Measurements from ENCODE around the gene RPH3AL.

RPH3AL gene

GRCh38 chr17:376936-377863, 24.6 kb upstream of the RPH3AL start:
- no peak overlapping the region for H2BK120ac ChIP-seq (ENCODE audit: insufficient read depth, low read length, poor library complexity)
- H2AFZ ChIP-seq (ENCODE audit: insufficient read depth, low read length, poor library complexity), result no peak overlapping the region
- H2AK5ac ChIP-seq (ENCODE audit: low read length), result no peak overlapping the region
- H3K4me2 ChIP-seq (ENCODE audit: low read length), result no peak overlapping the region
- no CpG with 5 or more reads among the region's 14 CpGs for WGBS (ENCODE audit: extremely low coverage, insufficient coverage, insufficient read length)
- H3K79me1 ChIP-seq (ENCODE audit: low read length), result no peaks in the 10 kb centered on the region
- no peak overlapping the region for H3K23ac ChIP-seq (ENCODE audit: low read length)
- no peaks in the 10 kb centered on the region for H3K4me1 ChIP-seq (ENCODE audit: control insufficient read depth in 1 of 2, insufficient read depth in 2 of 2, low read length in 2 of 2)
- no peak overlapping the region for H3K27ac ChIP-seq (ENCODE audit: low read depth, low read length)
- no peak overlapping the region for H3K14ac ChIP-seq (ENCODE audit: low read length)
- H2BK12ac ChIP-seq (ENCODE audit: low read length), result no peak overlapping the region
- no peak overlapping the region for H2BK5ac ChIP-seq (ENCODE audit: low read depth, low read length, poor library complexity)
- no peaks in the 10 kb centered on the region for H3K27me3 ChIP-seq (ENCODE audit: insufficient read depth, low read length)
- no peaks in the 10 kb centered on the region for H3K79me2 ChIP-seq (ENCODE audit: control insufficient read depth, insufficient read depth, low read length, poor library complexity)
- no peak for DNase-seq
- no peaks in the 10 kb centered on the region for H3K36me3 ChIP-seq (ENCODE audit: control insufficient read depth in 1 of 2, insufficient read depth in 2 of 2, low read length in 2 of 2)
- H3K4me3 ChIP-seq (ENCODE audit: low read depth, low read length), result no peak overlapping the region
- H4K91ac ChIP-seq (ENCODE audit: low read depth, low read length), result no peak overlapping the region
- no peak overlapping the region for H4K8ac ChIP-seq (ENCODE audit: low read depth, low read length)
- H3K18ac ChIP-seq (ENCODE audit: low read length), result no peak overlapping the region
- H3K4ac ChIP-seq (ENCODE audit: low read depth, low read length), result no peak overlapping the region
- H4K12ac ChIP-seq (ENCODE audit: low read depth, low read length), result no peak overlapping the region
- H3K9ac ChIP-seq (ENCODE audit: low read length), result no peak overlapping the region
- H3K9me3 ChIP-seq (ENCODE audit: insufficient read depth, low read depth, low read length), result no peaks in the 10 kb centered on the region

- Histone ChIP-seq H3K4me2 (ENCODE audit: low read length) (no peak overlapping the region), H2AK5ac (ENCODE audit: low read length) (no peak overlapping the region), H3K18ac (ENCODE audit: low read length) (no peak overlapping the region), H3K14ac (ENCODE audit: low read length) (no peak overlapping the region), H3K79me1 (ENCODE audit: low read length) (no peaks in the 10 kb centered on the region), H4K12ac (ENCODE audit: low read depth, low read length) (no peak overlapping the region), H3K4me1 (ENCODE audit: control insufficient read depth in 1 of 2, insufficient read depth in 2 of 2, low read length in 2 of 2) (no peaks in the 10 kb centered on the region), H4K8ac (ENCODE audit: low read depth, low read length) (no peak overlapping the region), H2AFZ (ENCODE audit: insufficient read depth, low read length, poor library complexity) (no peak overlapping the region), H4K91ac (ENCODE audit: low read depth, low read length) (no peak overlapping the region), H3K79me2 (ENCODE audit: control insufficient read depth, insufficient read depth, low read length, poor library complexity) (no peaks in the 10 kb centered on the region), H3K27me3 (ENCODE audit: insufficient read depth, low read length) (no peaks in the 10 kb centered on the region), H3K9me3 (ENCODE audit: insufficient read depth, low read depth, low read length) (no peaks in the 10 kb centered on the region), H3K9ac (ENCODE audit: low read length) (no peak overlapping the region), H3K4ac (ENCODE audit: low read depth, low read length) (no peak overlapping the region), H3K23ac (ENCODE audit: low read length) (no peak overlapping the region), H2BK5ac (ENCODE audit: low read depth, low read length, poor library complexity) (no peak overlapping the region), H3K4me3 (ENCODE audit: low read depth, low read length) (no peak overlapping the region), H3K36me3 (ENCODE audit: control insufficient read depth in 1 of 2, insufficient read depth in 2 of 2, low read length in 2 of 2) (no peaks in the 10 kb centered on the region), H2BK12ac (ENCODE audit: low read length) (no peak overlapping the region), H2BK120ac (ENCODE audit: insufficient read depth, low read length, poor library complexity) (no peak overlapping the region), H3K27ac (ENCODE audit: low read depth, low read length) (no peak overlapping the region)
- WGBS (ENCODE audit: extremely low coverage, insufficient coverage, insufficient read length), result no CpG with 5 or more reads among the region's 7 CpGs
- no peak for DNase-seq
Measured at GRCh38 chr17:373613-374230, 21.1 kb upstream of the RPH3AL start.

- no peaks in the 10 kb centered on the region for H3K79me2 ChIP-seq (ENCODE audit: control insufficient read depth, insufficient read depth, low read length, poor library complexity)
Measured at GRCh38 chr17:372157-373152, 19.8 kb upstream of the RPH3AL start.

GRCh38 chr17:371583-371982, 19.0 kb upstream of the RPH3AL start:
- no peak overlapping the region for H2BK12ac ChIP-seq (ENCODE audit: low read length)
- H2AFZ ChIP-seq (ENCODE audit: insufficient read depth, low read length, poor library complexity), result no peak overlapping the region
- no peak overlapping the region for H2AK5ac ChIP-seq (ENCODE audit: low read length)
- H3K79me2 ChIP-seq (ENCODE audit: control insufficient read depth, insufficient read depth, low read length, poor library complexity), result no peaks in the 10 kb centered on the region
- H3K27ac ChIP-seq (ENCODE audit: low read depth, low read length), result no peak overlapping the region
- no peak overlapping the region for H3K4me2 ChIP-seq (ENCODE audit: low read length)
- H3K14ac ChIP-seq (ENCODE audit: low read length), result no peak overlapping the region
- no peak overlapping the region for H2BK120ac ChIP-seq (ENCODE audit: insufficient read depth, low read length, poor library complexity)
- no peaks in the 10 kb centered on the region for H3K36me3 ChIP-seq (ENCODE audit: control insufficient read depth in 1 of 2, insufficient read depth in 2 of 2, low read length in 2 of 2)
- no peaks in the 10 kb centered on the region for H3K4me1 ChIP-seq (ENCODE audit: control insufficient read depth in 1 of 2, insufficient read depth in 2 of 2, low read length in 2 of 2)
- H2BK5ac ChIP-seq (ENCODE audit: low read depth, low read length, poor library complexity), result no peak overlapping the region
- no peak overlapping the region for H3K9ac ChIP-seq (ENCODE audit: low read length)
- H3K4me3 ChIP-seq (ENCODE audit: low read depth, low read length), result no peak overlapping the region
- H3K9me3 ChIP-seq (ENCODE audit: insufficient read depth, low read depth, low read length), result no peaks in the 10 kb centered on the region
- no peak for DNase-seq
- H3K18ac ChIP-seq (ENCODE audit: low read length), result no peak overlapping the region
- H4K8ac ChIP-seq (ENCODE audit: low read depth, low read length), result no peak overlapping the region
- no peak overlapping the region for H3K4ac ChIP-seq (ENCODE audit: low read depth, low read length)
- WGBS (ENCODE audit: extremely low coverage, insufficient coverage, insufficient read length), result no CpG with 5 or more reads among the region's 13 CpGs
- no peaks in the 10 kb centered on the region for H3K79me1 ChIP-seq (ENCODE audit: low read length)
- H4K91ac ChIP-seq (ENCODE audit: low read depth, low read length), result no peak overlapping the region
- no peak overlapping the region for H3K23ac ChIP-seq (ENCODE audit: low read length)
- no peak overlapping the region for H4K12ac ChIP-seq (ENCODE audit: low read depth, low read length)
- no peaks in the 10 kb centered on the region for H3K27me3 ChIP-seq (ENCODE audit: insufficient read depth, low read length)

More at GRCh38 chr17:372157-373152, 19.8 kb upstream of the RPH3AL start:
- Histone ChIP-seq H3K27me3 (ENCODE audit: insufficient read depth, low read length) (no peaks in the 10 kb centered on the region), H3K4me3 (ENCODE audit: low read depth, low read length) (no peak overlapping the region), H4K91ac (ENCODE audit: low read depth, low read length) (no peak overlapping the region), H3K9me3 (ENCODE audit: insufficient read depth, low read depth, low read length) (no peaks in the 10 kb centered on the region), H2AK5ac (ENCODE audit: low read length) (no peak overlapping the region), H2BK12ac (ENCODE audit: low read length) (no peak overlapping the region), H3K36me3 (ENCODE audit: control insufficient read depth in 1 of 2, insufficient read depth in 2 of 2, low read length in 2 of 2) (no peaks in the 10 kb centered on the region), H3K4ac (ENCODE audit: low read depth, low read length) (no peak overlapping the region), H3K23ac (ENCODE audit: low read length) (no peak overlapping the region), H3K79me1 (ENCODE audit: low read length) (no peaks in the 10 kb centered on the region), H2AFZ (ENCODE audit: insufficient read depth, low read length, poor library complexity) (no peak overlapping the region), H3K4me2 (ENCODE audit: low read length) (no peak overlapping the region), H3K14ac (ENCODE audit: low read length) (no peak overlapping the region), H3K27ac (ENCODE audit: low read depth, low read length) (no peak overlapping the region), H3K9ac (ENCODE audit: low read length) (no peak overlapping the region), H2BK120ac (ENCODE audit: insufficient read depth, low read length, poor library complexity) (no peak overlapping the region), H2BK5ac (ENCODE audit: low read depth, low read length, poor library complexity) (no peak overlapping the region), H3K4me1 (ENCODE audit: control insufficient read depth in 1 of 2, insufficient read depth in 2 of 2, low read length in 2 of 2) (no peaks in the 10 kb centered on the region), H3K18ac (ENCODE audit: low read length) (no peak overlapping the region), H4K12ac (ENCODE audit: low read depth, low read length) (no peak overlapping the region), H4K8ac (ENCODE audit: low read depth, low read length) (no peak overlapping the region)
- no peak for DNase-seq
- no CpG with 5 or more reads among the region's 18 CpGs for WGBS (ENCODE audit: extremely low coverage, insufficient coverage, insufficient read length)

Data from trophoblast cell (in vitro differentiated cells and primary cell).